Measurements from ENCODE around the gene NMD3.

- TF ChIP-seq CTCF (IDR thresholded peaks at IDR 0.05) (no peak), EP300 (IDR thresholded peaks at IDR 0.05) (no peak), POLR2AphosphoS5 (IDR thresholded peaks at IDR 0.05) (no peak), POLR2A (IDR thresholded peaks at IDR 0.05) (no peak)
Observed at GRCh38 chr3:161272524-161272923, 51.4 kb downstream of the NMD3 start.

Measured in stomach (tissue), 4 donors.